Urinary bladder (tissue), 4 donors: ENCODE results near the gene CDKN3. TPM values are rescaled to one million over a fixed set of nuclear protein-coding genes. Genes with fewer than 3 reads are reported as not detected.
"Not testable (repeated sequence)": the region's sequence is repeated elsewhere in the genome, so short reads cannot be mapped to it uniquely, and the experiment has no call there.

Experiments
- DNase-seq: peaks from one replicate; pipeline ENCODE4 v3.0.0-alpha.2; 2015; ENCODE audit errors: extremely low spot score
- H3K27ac ChIP-seq: one replicate; pipeline ENCODE4 v1.5.1; 2013; ENCODE audit warnings: low read depth, mild to moderate bottlenecking, moderate library complexity
- H3K36me3 ChIP-seq: one replicate; pipeline ENCODE4 v1.6.1; 2013; ENCODE audit warnings: mild to moderate bottlenecking, moderate library complexity; ENCODE audit not compliant: insufficient read depth
- H3K4me1 ChIP-seq: one replicate; pipeline ENCODE4 v1.6.1; 2013; ENCODE audit warnings: mild to moderate bottlenecking, moderate library complexity; ENCODE audit not compliant: insufficient read depth
- H3K4me3 ChIP-seq: one replicate; pipeline ENCODE4 v1.5.1; 2013; ENCODE audit warnings: low read depth, low read length
- WGBS: extraction: QIAGEN DNeasy Blood & Tissue Kit; methylation state at CpG from one replicate; pipeline ENCODE4 v1.1.7; 2013; 5-methylcytosine and 5-hydroxymethylcytosine counted together
- polyA plus RNA-seq: library from polyadenylated mRNA; stranded (reverse); fragments of 200-250 nt; gene quantifications from one replicate; pipeline ENCODE4 v1.2.3, GENCODE V29; 2013
- total RNA-seq: library from RNA; depleted of rRNA; stranded (reverse); fragments of >200 nt; gene quantifications from one replicate; pipeline ENCODE4 v1.2.3, GENCODE V29; 2014
- donor health status: healthy with polysubstance abuse.
- donor health status: healthy.

CDKN3 gene
- total and polyA plus RNA-seq, 2 donors = 3.6 to 25.4 TPM

DNA sequence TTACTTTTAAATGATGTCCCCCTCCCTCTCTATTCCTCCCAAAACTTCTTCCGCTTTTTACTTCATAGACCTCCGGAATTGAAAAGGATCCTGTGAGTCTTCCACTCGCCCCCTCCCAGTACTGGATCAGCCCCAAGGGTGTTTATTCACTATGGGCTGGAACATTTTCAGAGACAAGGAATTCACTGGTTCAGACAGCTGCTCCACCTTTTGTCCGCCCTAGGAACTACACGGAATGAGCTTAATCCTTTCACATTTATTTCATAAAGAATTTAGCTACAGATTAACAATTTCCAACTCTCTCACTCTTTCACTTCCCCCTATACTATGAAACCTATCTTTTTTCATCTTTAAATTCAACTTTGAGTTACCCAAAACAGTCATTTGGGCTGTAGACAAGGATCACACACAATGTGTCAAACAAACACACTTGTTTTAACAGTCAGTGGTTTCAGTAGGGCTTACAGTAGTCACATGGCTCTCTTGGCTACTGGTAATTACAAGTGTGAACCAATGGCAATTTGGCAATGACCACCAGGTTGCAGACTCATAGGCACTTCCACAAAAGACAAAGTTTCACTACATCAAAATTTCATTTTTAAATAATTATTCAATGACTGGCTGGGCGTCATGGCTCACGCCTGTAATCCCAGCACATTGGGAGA lies 23.8 kb downstream of the CDKN3 start:
- DNase-seq = no peak
- no peak overlapping the region for H3K4me3 ChIP-seq
- peaks cover 1% of the 10 kb centered on the region for H3K36me3 ChIP-seq
- H3K27ac ChIP-seq = no peak overlapping the region
- 45% methylated on average over 7 of the region's 7 CpGs for WGBS
- H3K4me1 ChIP-seq = no peaks in the 10 kb centered on the region

DNA sequence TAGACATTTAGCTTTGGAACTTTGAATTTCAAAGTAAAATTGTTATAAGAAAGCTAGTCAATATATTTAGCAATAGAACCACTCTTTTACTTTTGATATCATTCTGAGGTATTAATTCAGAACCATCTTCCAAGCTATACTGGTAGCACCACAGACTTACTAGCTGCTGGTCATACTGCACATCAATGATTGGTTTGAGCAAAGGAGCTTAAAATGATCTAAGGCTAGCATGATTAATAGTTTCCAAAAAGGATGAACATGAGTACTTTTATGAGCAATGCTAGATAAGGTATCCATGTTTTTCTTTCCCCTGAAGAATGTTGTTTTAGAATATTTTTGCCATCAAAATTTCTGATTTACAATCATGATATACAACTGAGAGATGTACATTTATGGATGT lies 27.2 kb downstream of the CDKN3 start:
- Histone ChIP-seq H3K4me3 (no peak overlapping the region), H3K27ac (no peak overlapping the region), H3K4me1 (no peaks in the 10 kb centered on the region), H3K36me3 (no peaks in the 10 kb centered on the region)
- DNase-seq = no peak

DNA sequence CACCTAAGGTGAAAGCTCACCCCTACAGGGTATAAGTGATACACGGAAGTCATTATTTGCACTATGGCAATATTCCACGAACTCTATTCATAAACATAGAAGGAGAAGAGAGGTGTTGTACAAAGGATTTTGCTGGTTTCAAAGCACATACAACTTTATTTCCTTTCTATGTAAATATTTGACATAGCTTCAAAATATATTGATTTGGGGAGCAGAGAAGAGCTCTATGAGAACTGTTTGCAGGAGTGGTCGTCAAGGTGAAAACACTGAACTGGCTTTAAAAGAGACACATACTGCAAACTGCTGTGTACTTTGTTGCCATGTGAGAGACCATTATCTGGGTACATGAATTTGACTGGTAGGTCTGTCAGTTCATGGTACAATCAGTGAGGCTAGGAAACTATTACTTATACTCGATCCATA lies 27.7 kb downstream of the CDKN3 start:
- no peak overlapping the region for H3K4me3 ChIP-seq
- H3K4me1 ChIP-seq = no peaks in the 10 kb centered on the region
- 81% methylated on average over 4 of the region's 4 CpGs for WGBS
- DNase-seq = no peak
- H3K36me3 ChIP-seq = no peaks in the 10 kb centered on the region
- no peak overlapping the region for H3K27ac ChIP-seq

DNA sequence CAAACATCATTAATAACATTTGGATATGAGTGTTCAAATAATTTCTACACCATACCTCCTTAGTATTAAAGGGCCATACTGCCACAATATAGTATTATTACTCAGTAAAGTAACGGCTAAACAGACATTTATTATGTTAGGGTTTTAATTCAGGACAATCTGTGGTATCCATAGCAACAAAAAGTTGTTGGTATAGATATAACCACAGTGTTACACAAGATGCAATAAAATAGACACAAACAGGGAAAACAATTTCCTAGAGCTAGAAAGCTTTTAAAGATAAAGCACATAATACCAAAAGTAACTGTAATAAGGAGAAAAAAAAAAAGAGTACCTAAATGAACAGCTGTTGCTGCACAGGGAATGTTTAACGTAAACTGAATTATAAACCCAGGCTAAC lies 28.3 kb downstream of the CDKN3 start:
- Histone ChIP-seq H3K36me3 (peaks cover 2% of the 10 kb centered on the region), H3K4me1 (no peaks in the 10 kb centered on the region), H3K27ac (no peak overlapping the region), H3K4me3 (no peak overlapping the region)
- no peak for DNase-seq
- 58% methylated on average over 2 of the region's 2 CpGs for WGBS

DNA sequence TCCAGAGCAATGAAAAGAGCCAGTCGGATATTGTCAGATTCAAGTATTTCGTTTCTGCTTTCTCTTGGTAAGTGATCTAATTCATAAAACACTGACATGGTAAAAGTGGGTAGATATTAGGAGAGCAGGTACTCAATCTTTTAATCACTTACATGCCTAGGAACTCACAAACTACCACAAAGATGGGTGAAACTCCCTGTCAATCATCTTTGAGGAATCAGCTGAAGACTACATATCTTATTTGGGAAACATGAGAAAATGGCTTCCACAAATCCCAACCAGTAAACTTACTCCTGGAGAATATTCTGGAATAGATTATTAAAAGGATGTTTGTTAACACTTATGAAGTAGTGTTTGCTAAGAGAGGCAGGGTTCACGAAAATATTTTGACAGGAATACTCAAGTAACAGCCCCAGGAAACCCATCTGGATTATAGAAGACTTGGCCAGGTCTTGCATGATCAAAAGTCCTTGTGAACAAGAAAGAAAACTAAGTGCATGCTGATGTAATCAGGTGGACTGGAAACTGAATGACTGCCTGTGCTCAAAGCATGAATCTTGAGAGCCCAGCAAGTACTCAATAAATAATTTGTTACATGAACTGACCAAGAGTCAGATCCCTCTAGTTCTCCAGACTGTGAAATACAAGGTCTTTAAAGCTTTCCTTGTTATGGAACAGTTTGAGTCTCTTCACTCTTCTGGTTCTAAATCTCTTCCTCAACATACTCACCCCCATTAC lies 28.9 kb downstream of the CDKN3 start:
- 72% methylated on average over 3 of the region's 3 CpGs for WGBS
- Histone ChIP-seq H3K36me3 (peaks cover 2% of the 10 kb centered on the region), H3K4me3 (no peak overlapping the region), H3K4me1 (no peaks in the 10 kb centered on the region), H3K27ac (no peak overlapping the region)
- no peak for DNase-seq

DNA sequence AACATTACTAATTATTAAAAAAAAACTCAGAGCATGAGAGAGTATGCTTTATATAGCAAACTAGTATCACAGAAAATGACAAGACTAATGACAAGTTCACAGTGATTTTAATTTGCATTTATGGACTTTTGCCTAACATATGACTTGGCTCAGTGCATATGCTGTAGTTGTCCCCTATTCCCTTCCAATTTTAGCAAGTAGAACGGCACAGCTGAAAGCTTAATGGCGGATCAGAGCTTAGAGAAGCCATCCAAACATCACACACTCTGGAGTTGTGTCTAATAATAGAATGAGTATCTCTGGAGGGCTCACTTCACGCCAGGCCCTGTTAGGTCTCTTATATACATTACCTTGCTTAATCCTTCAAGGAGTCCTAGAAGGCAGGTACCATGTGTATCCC lies 31.1 kb downstream of the CDKN3 start:
- Histone ChIP-seq H3K27ac (no peak overlapping the region), H3K4me1 (no peaks in the 10 kb centered on the region), H3K36me3 (peaks cover 2% of the 10 kb centered on the region), H3K4me3 (no peak overlapping the region)
- no peak for DNase-seq
- WGBS = 70% methylated on average over 3 of the region's 3 CpGs

DNA sequence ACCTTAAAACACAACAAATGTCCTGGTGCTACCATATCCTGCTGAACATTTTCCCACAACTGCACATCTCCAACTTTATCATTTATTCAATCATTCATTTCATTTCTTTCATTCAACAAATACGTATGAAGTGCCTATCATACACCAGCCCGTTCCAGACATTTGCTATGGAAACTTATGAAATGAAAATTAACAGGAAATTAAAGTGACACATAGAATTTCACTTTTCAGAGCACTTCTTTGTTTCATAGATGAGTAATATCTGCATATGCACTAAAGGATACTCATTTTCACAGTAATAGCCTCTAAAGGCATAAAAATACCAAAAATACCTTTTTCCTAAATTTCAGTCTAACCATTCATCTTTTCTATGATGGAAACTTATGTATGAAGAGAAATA lies 31.7 kb downstream of the CDKN3 start:
- 96% methylated on average over 2 of the region's 2 CpGs for WGBS

DNA sequence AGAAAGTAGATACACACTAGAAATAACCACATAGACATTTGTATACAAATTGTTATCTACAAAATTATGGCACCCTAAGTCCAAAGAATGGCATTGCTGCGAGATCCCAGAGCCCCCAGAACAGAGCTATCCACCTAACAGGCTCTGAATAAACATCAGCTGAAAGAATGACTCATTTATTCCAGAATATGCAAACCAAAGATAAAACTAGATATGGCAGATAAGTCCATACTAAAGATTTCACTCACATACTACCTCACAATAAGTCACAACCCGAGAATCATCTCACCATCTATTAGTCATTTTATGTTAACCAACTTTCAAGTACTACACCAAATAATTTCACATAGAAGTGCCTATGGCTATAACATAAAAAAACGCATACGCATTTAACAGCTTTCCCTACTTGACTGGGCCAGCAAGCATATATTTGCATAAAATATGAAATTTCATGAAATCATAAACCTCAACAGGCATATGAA lies 38.7 kb downstream of the CDKN3 start:
- Histone ChIP-seq H3K36me3 (no peaks in the 10 kb centered on the region), H3K4me3 (no peak overlapping the region), H3K4me1 (no peaks in the 10 kb centered on the region), H3K27ac (no peak overlapping the region)
- WGBS = 43% methylated on average over 4 of the region's 4 CpGs
- no peak for DNase-seq

More for the DNA sequence above, 31.7 kb downstream of the CDKN3 start:
- Histone ChIP-seq H3K4me1 (no peaks in the 10 kb centered on the region), H3K36me3 (peaks cover 2% of the 10 kb centered on the region), H3K4me3 (no peak overlapping the region), H3K27ac (no peak overlapping the region)
- DNase-seq = no peak

DNA sequence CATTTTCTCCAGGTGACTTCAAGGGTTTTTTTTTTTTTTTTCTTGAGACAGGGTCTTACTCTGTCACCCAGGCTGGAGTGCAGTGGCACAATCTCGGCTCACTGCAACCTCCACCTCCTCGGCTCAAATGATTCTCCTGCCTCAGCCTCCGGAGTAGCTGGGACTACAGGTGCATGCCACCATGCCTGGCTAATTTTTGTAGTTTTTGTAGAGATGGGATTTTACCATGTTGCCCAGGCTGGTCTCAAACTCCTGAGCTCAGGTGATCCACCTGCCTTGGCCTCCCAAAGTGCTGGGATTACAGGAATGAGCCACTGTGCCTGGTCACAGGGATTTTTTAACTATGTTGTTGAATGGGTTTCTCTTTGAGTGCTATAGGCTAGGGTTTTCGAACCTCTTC lies 41.1 kb downstream of the CDKN3 start:
- DNase-seq, H3K36me3 ChIP-seq, H3K4me3 ChIP-seq, H3K4me1 ChIP-seq, H3K27ac ChIP-seq: not testable (repeated sequence)
- WGBS = 92% methylated on average over 4 of the region's 4 CpGs

DNA sequence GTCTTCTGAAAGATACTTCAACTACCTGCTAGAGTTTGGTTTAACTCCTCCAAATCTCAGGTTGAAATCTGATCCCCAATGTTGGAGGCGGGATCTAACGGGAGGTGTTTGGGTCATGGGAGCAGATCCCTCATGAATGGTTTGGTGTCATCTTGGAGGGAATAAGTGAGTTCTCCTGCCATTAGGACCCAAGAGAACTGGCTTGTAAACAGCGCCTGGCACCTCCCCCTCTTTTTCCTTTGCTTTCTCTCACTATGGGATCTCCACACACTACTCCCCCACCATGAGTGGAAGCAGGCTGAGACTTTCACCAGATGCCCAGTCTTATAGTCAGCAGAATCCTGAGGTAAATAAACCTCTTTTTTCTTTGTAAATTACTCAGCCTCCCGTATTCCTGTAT lies 41.9 kb downstream of the CDKN3 start:
- no peaks in the 10 kb centered on the region for H3K36me3 ChIP-seq
- H3K4me1 ChIP-seq = no peaks in the 10 kb centered on the region
- no peak for DNase-seq
- H3K4me3 ChIP-seq = no peak overlapping the region
- WGBS = 76% methylated on average over 4 of the region's 4 CpGs
- no peak overlapping the region for H3K27ac ChIP-seq

DNA sequence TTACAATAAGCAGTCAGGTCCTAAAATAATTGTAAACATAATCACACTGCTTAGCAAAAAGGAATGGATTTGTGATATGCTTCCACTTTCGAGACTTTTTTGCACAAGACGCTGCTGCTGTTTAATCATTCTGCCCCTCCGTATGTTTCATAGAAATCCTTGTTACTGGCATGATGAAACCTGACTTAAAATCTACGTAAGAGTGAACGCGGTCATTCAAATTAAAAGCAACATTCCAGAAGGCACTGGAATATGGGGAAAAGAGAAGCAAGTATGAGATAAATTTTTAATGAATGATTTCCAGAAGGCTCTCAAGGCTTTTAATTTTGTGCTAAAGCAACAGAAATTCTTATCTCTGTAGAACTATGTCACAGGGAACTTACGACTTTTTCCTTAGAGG lies 43.2 kb downstream of the CDKN3 start:
- peak overlapping the region; percentile 83 for H3K4me3 ChIP-seq
- no peaks in the 10 kb centered on the region for H3K4me1 ChIP-seq
- no peak for DNase-seq
- H3K27ac ChIP-seq = no peak overlapping the region
- no peaks in the 10 kb centered on the region for H3K36me3 ChIP-seq
- 38% methylated on average over 7 of the region's 7 CpGs for WGBS

DNA sequence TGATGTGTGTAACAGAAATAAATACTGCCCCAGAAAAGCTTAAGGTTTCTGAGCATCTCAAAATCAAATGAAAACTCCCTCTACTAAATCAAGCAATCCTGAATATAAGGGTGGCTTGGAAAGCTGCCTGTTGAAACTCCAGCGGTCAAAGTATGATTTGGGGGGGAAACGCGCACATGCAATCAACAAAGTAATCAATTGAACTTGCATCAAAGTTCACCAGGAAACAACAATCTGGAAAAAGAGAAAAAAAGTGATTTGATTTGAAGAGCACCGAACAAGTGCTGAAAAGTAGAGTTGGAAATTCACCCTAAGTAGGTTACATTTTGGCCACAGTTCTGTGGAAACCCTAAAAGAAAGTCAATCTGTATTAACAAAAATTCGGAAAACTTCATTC lies 43.7 kb downstream of the CDKN3 start:
- Histone ChIP-seq H3K4me1 (no peaks in the 10 kb centered on the region), H3K4me3 (peak overlapping the region; percentile 83), H3K27ac (peak overlapping the region; percentile 95), H3K36me3 (no peaks in the 10 kb centered on the region)
- DNase-seq = no peak
- under 1% methylated on average over 5 of the region's 5 CpGs for WGBS

DNA sequence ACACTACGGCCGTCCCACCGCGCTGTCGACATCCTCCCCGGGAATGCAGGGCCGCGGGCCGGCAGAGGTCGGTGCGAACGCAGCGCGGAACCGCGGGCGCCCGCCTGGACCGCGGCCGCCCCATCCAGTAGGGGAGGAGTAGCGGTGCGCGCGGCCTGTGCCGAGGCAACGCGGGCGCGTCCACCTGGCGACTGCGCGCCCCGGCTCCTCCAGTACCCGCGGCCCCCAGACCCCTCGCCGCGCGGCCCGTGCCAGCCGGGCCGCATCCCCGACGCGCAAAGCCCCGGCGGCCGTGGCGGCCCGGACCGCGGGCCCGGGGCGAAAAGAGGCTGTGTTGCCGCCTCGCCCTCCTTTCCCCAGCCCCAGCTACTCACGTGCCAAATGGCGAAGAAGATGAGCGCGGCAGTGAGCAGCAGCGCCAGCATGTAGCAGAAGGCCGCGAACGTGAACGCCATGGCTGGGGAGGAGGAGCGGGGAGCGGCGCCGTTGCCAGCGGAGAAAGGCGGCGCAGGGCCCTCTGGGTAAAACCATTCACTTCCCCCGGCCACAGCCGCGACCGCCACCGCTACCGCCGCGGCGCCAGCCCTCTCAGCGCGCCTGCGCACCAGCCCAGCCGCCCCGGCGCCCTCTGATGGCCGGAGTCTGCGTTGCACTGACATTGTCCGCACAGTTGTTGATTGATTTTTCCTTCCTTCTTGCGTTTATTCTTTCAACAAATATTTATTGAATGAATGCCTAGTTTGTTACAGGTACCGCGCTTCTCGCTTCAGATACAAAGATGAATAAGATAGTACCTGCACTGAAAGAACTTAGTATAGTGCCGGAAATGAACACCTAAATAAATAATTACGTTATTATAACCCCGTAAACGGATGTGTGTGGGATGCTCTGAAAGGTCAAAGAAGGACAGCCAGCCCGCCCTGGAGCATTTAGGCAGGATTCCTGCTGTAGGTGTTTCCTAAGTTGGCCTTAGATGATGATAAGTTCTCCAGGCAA lies 44.4 kb downstream of the CDKN3 start, which contains the start of gene CNIH1:
TSS of gene CNIH1 (minus strand) at position 502 of the 996 bp plus-strand sequence. CDS start at position 455, 47 bp downstream.
- Histone ChIP-seq H3K36me3 (no peaks in the 10 kb centered on the region), H3K27ac (peak within 1 kb of the TSS; percentile 95), H3K4me1 (no peaks in the 10 kb centered on the region), H3K4me3 (peak within 1 kb of the TSS; percentile 83)
- under 1% methylated on average over 100 of the region's 100 CpGs for WGBS
- DNase-seq = peak; percentile 72
